LNCaP clone FGC (cell line): ENCODE measurements around the gene C1RL.
A peak's percentile ranks its signal among the peaks of the same experiment; 100 is the strongest.
"Not testable (repeated sequence)": the region's sequence is repeated elsewhere in the genome, so short reads cannot be mapped to it uniquely, and the experiment has no call there.

ENCODE experiments used
- DNase-seq: peaks from one replicate; pipeline ENCODE4 v3.0.0-alpha.2; 2011; ENCODE audit warnings: low read depth
- H3K4me3 ChIP-seq: 2 replicates; pipeline ENCODE4 v1.5.1; 2011; ENCODE audit warnings: mild to moderate bottlenecking, low read depth, low read length, control low read depth
- CTCF ChIP-seq: IDR thresholded peaks from 2 replicates; pipeline ENCODE4 v1.5.1; 2012; ENCODE audit warnings: mild to moderate bottlenecking; ENCODE audit not compliant: control insufficient read depth, insufficient read depth; ENCODE audit errors: extremely low read depth

Gene C1RL

GRCh38 chr12:7108003-7108795, 815 bp downstream of the C1RL start:
- peak overlapping the region; percentile 83 for H3K4me3 ChIP-seq
- DNase-seq, result no peak
- no peak for TF ChIP-seq CTCF

- TF ChIP-seq CTCF, result no peak
- H3K4me3 ChIP-seq, result peak overlapping the region; percentile 83
- DNase-seq, result no peak
Measured at GRCh38 chr12:7107636-7108002, 1.4 kb downstream of the C1RL start.

GRCh38 chr12:7107181-7107580, 1.8 kb downstream of the C1RL start:
- not testable (repeated sequence) for H3K4me3 ChIP-seq, DNase-seq

GRCh38 chr12:7106082-7106481, 2.9 kb downstream of the C1RL start:
- DNase-seq, result no peak
- TF ChIP-seq CTCF, result no peak
- no peak overlapping the region for H3K4me3 ChIP-seq

- DNase-seq, result no peak
- TF ChIP-seq CTCF, result no peak
- H3K4me3 ChIP-seq, result no peak overlapping the region
Measured at GRCh38 chr12:7103837-7104584, 5.0 kb downstream of the C1RL start.

GRCh38 chr12:7102582-7102981, 6.4 kb downstream of the C1RL start:
- no peak for DNase-seq
- no peak for TF ChIP-seq CTCF
- H3K4me3 ChIP-seq, result no peak overlapping the region

- H3K4me3 ChIP-seq, result no peak overlapping the region
- no peak for DNase-seq
- no peak for TF ChIP-seq CTCF
Measured at GRCh38 chr12:7101694-7102131, 7.3 kb downstream of the C1RL start.
